GM18517 (cell line): ENCODE measurements around the gene BAK1.
"Not testable (repeated sequence)": the region's sequence is repeated elsewhere in the genome, so short reads cannot be mapped to it uniquely, and the experiment has no call there.

Experiments
- ATAC-seq: cut with Tn5 transposase; IDR thresholded peaks from one replicate; pipeline ENCODE4 v1.9.1; 2021; ENCODE audit warnings: mild to moderate bottlenecking, moderate library complexity; ENCODE audit not compliant: unreplicated experiment

BAK1 gene

DNA sequence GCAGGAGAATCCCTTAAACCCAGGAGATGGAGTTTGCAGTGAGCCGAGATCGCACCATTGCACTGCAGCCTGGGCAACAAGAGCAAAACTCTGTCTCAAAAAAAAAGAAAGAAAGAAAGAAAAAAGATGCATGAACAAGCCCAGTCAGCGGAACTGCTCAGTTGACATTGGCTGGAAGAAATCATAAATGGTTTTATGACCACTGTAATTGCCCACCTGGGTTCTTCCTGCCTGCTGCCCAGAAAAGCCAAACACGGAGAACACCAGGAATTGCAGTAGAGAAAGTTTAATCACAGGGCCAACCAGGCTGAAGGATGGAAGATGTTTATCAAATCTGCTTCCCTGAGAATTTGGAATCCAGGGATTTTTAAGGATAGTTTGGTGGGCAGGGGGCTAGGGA lies 22.7 kb downstream of the BAK1 start:
- ATAC-seq: no peak

GRCh38 chr6:33552883-33553282 lies 27.2 kb downstream of the BAK1 start:
- ATAC-seq: not testable (repeated sequence)

- no peak for ATAC-seq
Measured at GRCh38 chr6:33552252-33552651, 27.8 kb downstream of the BAK1 start.

DNA sequence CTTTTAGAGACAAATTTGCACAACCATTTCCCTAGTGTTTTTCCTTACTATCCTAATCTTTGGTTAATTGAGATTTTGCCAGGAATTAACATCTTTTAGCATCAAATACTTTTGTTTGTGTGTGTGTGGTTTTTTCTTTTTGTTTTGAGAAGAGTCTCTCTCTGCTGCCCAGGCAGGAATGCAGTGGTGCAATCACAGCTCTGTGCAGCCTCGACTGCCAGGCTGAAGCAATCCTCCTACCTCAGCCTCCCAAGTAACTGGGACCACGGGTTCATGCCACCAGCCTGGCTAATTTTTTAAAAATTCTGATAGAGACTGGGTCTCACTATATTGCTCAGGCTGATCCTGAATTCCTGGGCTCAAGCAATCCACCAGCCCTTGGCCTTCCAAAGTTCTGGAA lies 28.5 kb downstream of the BAK1 start:
- no peak for ATAC-seq

DNA sequence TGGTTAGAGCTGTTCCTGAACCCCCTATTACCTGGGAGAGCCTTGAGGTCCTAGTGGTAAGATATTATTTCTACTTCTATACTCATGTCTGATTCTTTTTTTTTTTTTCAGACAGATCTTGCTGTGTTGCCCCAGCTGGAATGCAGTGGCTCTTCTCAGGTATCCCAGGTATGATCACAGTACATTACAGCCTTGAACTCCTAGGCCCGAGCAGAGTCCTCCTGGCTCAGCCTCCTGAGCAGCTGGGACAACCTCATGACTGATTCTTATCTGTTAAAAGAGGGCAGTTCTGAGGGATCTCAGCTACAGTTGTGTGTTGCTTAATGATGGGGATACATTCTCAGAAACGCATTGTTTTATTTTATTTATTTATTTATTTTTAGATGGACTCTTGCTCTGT lies 30.2 kb downstream of the BAK1 start:
- no peak for ATAC-seq

DNA sequence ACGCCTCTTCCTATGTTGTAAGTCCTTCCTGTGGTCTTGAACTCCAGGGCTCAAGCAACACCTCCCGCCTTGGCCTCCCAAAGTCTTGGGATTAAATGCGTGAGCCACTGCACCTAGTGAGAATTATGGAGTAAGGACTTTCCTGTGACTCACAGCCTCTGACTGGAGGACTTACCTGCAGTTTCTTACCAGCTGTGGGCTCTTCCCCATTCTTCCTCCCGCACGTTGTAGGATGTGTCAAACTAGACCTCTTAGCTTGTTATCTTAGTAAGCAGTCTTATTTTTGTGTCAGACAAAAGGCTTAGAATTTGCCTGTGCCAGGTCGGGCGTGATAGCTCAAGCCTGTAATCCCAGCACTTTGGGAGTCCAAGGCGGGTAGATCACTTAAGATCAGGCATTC lies 30.9 kb downstream of the BAK1 start:
- ATAC-seq: no peak

DNA sequence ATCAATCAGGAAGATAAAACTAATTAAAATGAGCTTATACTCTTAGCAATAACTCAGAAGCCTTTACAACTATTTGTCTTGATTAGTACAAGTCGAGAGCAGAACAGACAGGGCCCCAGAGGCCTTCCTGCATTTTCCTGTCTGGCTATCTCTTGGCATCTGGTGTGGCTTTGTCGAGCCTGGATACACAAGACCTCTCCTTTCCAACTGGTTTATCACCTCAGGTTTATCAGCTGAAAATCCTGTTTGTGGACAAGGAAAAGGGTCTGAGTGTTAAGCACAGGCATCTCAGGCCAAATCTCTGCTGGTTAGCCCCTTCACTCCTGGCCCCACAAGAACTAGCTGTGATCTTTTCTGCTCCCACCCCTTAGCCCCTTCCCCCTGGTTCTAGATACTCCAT lies 32.6 kb downstream of the BAK1 start:
- ATAC-seq: no peak

DNA sequence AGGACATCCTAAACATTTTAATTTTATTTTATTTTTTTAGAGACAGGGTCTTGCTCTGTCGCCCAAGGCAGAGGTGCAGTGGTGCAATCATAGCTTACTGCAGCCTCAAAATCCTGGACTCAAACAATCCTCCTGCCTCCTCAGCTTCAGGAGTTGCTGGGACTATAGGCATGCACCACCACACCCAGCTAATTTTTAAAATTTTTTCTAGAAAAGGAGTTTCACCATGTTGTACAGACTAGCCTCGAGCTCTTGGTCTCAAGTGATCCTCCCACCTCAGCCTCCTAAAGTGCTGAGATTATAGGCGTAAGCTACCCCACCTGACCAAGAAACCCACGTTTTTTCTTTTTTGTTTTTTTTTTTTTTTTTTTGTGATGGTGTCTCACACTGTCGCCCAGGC lies 33.3 kb downstream of the BAK1 start:
- ATAC-seq: no peak

- ATAC-seq: not testable (repeated sequence)
Measured at GRCh38 chr6:33545292-33545691, 34.8 kb downstream of the BAK1 start.

- no peak for ATAC-seq
Measured at GRCh38 chr6:33543116-33543515, 37.0 kb downstream of the BAK1 start.

DNA sequence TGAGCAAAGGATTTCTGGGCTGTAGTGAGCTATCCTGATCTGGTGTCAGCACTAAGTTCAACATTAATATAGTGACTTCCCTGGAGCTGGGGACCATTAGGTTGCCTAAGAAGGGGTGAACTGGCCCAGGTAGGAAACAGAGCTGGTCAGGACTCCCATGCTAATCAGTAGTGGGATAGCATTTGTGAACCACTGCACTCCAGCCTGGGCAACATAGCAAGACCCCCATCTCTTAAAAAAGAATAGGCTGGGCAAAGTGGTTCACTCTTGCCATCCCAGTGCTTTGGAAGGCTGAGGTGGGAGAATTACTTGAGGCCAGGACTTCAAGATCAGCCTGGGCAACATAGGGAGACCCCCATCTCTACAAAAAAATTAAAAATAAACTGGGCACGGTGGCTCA lies 39.3 kb downstream of the BAK1 start:
- ATAC-seq: no peak

- ATAC-seq: no peak
Measured at GRCh38 chr6:33534702-33535101, 45.4 kb downstream of the BAK1 start.

DNA sequence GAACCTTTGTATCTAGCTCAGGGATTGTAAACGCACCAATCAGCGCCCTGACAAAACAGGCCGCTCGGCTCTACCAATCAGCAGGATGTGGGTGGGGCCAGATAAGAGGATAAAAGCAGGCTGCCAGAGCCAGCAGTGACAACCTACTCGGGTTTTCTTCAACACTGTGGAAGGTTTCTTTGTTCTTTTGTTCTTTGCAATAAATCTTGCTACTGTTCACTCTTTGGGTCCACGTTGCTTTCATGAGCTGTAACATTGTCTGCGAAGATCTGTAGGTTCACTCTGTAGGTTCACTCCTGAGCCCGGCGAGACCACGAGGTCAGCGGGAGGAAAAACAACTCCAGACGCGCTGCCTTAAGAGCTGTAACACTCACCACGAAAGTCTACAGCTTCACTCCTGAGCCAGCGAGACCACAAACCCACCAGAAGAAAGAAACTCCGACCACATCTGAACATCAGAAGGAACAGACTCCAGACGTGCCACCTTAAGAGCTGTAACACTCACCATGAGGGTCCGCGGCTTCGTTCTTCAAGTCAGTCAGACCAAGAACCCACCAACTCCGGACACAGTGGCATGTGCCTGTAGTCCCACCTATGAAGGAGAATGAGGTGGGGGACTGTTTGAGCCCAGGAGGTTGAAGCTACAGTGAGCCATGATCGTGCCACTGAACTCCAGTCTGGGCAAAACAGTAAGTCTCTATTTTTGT lies 46.8 kb downstream of the BAK1 start:
- ATAC-seq: not testable (repeated sequence)

DNA sequence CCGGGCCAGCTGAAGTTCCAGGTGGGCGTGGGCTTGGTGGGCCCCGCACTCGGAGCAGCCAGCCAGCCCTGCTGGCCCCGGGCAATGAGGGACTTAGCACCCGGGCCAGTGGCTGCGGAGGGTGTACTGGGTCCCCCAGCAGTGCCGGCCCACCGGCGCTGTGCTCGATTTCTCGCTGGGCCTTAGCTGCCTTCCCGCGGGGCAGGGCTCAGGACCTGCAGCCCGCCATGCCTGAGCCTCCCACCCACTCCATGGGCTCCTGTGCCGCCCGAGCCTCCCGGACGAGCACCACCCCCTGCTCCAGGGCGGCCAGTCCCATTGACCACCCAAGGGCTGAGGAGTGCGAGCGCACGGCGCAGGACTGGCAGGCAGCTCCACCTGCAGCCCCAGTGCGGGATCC lies 47.6 kb downstream of the BAK1 start:
- ATAC-seq: not testable (repeated sequence)

- ATAC-seq: not testable (repeated sequence)
Measured at GRCh38 chr6:33530617-33531016, 49.5 kb downstream of the BAK1 start.
